GM12874 (cell line): Measurements from ENCODE around the gene IFI6.

Source experiments
- TF ChIP-seq, protein P1 (sequence below): IDR thresholded peaks from 2 replicates; pipeline ENCODE4 v1.5.1; 2011; ENCODE audit warnings: low read depth, mild to moderate bottlenecking, control low read depth, low read length, moderate library complexity; ENCODE audit not compliant: insufficient read depth

Gene IFI6

DNA sequence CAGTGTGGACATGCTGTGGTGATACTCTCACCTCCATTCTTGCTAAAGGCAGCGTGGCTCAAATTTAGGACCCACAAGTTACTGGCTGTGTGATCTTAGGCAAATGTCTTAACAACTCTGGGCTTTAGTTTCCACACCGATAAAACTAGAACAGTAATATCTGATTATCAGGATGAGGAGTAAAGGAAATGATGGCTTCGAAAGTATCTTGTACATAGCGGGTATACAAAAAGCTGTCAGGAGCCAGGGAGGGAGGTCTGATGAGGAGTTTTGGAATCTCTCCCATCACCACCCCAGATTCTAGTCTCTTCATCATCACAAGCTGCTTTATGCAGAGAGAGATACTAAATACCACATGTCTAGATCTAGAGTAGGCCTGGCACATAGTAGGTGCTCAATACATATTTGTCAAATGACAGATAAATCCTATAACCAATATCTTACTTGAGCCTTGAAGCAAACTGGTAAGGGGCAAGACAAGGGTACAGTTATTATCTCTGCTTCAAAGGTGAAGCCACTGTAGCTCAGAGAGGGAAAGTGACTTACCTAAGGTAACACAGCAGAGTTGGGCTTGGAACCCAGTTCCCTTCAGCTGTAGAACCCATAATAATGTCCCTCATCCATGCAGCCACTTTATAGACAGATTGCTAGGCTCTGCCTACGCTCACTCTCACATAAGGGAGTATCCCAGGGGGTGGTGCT, 27.5 kb downstream of the IFI6 start:
- TF ChIP-seq, protein P1, sequence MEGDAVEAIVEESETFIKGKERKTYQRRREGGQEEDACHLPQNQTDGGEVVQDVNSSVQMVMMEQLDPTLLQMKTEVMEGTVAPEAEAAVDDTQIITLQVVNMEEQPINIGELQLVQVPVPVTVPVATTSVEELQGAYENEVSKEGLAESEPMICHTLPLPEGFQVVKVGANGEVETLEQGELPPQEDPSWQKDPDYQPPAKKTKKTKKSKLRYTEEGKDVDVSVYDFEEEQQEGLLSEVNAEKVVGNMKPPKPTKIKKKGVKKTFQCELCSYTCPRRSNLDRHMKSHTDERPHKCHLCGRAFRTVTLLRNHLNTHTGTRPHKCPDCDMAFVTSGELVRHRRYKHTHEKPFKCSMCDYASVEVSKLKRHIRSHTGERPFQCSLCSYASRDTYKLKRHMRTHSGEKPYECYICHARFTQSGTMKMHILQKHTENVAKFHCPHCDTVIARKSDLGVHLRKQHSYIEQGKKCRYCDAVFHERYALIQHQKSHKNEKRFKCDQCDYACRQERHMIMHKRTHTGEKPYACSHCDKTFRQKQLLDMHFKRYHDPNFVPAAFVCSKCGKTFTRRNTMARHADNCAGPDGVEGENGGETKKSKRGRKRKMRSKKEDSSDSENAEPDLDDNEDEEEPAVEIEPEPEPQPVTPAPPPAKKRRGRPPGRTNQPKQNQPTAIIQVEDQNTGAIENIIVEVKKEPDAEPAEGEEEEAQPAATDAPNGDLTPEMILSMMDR: no peak

- TF ChIP-seq, protein P1: peak; percentile 89
Measured at GRCh38 chr1:27643600-27644368, 28.2 kb downstream of the IFI6 start.

DNA sequence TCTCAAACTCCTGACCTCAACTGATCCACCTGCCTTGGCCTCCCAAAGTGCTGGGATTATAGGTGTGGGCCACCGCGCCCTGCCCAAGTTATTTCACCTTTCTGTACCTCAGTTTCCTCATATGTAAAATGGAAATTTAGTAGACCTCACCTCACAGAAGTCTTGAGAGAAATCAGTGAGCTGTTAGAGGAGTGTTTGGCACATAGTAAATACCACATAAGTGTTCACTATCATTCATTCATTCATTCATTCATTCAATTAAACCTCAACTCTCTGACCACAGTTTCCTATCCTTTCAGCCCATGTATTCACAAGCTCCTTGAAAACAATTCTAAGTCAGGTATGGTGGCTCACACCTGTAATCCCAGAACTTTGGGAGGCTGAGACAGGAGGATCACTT, 33.2 kb downstream of the IFI6 start:
- TF ChIP-seq, protein P1: no peak

DNA sequence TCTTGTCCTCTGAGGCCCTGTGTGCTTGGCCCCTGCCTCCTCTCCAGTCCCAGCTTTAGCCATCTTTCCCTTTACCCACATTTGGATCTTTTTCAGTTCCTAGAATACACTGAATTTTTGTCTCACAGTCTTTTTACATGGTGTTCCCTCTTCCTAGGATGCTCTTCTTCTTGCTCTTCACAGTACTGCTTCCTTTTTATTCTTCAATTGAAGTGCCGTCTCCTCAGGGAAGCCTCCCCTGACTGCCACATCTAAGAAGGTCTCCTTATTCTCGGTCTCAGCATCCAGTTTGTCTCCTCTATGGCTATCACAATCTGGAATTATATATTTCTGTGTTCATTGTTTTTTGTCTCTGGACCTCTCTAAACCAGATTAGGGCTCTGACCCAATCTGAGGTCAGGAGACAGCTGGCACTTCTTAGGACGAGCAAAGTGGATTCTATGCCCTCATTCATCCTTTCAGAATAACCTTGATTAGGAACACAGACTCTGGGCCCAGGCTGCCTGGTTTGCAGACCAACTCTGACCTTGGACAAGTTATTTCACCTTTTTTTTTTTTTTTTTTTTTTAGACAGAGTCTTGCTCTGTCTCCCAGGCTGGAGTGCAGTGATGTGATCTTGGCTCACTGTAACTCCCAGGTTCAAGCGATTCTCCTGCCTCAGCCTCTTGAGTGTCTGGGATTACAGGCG, 33.8 kb downstream of the IFI6 start:
- TF ChIP-seq, protein P1: no peak

GRCh38 chr1:27635396-27636142, 36.4 kb downstream of the IFI6 start:
- TF ChIP-seq, protein P1: no peak

DNA sequence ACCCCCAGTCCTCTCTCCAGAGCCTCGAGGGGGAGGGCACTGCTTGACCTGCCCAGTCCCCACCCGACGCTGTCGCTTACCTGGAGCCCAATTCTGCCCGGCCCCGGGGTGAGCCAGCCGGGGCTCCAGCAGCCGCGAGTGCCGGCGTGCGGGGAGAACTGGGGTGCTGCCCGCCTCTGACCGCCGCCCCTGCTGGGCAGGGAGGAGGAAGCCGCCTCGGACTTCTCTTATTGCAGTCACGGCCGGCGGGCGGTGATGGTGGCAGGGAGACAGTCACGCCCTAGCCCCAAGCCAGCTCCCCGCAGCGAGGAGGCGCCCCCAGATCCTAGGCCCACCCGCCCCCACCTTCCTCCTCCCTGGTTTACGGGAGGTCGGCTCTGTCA, 37.0 kb downstream of the IFI6 start, which contains the start of gene FGR:
Gene FGR (minus strand): TSS at position 201 of the 383 bp plus-strand sequence. CDS start 11,269 bp downstream, outside the sequence.
- TF ChIP-seq, protein P1: no peak
